ENCODE results near the gene EHF.
A peak's percentile ranks its signal among the peaks of the same experiment; 100 is the strongest.
"Not testable (repeated sequence)": the region's sequence is repeated elsewhere in the genome, so short reads cannot be mapped to it uniquely, and the experiment has no call there.

EHF gene

GRCh38 chr11:34671946-34672345, 51.1 kb downstream of the EHF start:
- no peak for DNase-seq

GRCh38 chr11:34674038-34674437, 53.1 kb downstream of the EHF start:
- DNase-seq: no peak

- DNase-seq: no peak
Measured at GRCh38 chr11:34676227-34676626, 55.3 kb downstream of the EHF start.

GRCh38 chr11:34679681-34680080, 58.8 kb downstream of the EHF start:
- no peak for DNase-seq

GRCh38 chr11:34680206-34680605, 59.3 kb downstream of the EHF start:
- DNase-seq: no peak

GRCh38 chr11:34680918-34681586, 60.2 kb downstream of the EHF start:
- DNase-seq: peak; percentile 60

- no peak for DNase-seq
Measured at GRCh38 chr11:34682825-34683224, 61.9 kb downstream of the EHF start.

GRCh38 chr11:34683396-34683795, 62.5 kb downstream of the EHF start:
- no peak for DNase-seq

GRCh38 chr11:34685864-34686263, 65.0 kb downstream of the EHF start:
- DNase-seq: no peak

GRCh38 chr11:34692299-34692698, 71.4 kb downstream of the EHF start:
- not testable (repeated sequence) for DNase-seq

GRCh38 chr11:34696862-34697261, 76.0 kb downstream of the EHF start:
- DNase-seq: no peak

GRCh38 chr11:34706709-34707461, 86.0 kb downstream of the EHF start:
- no peak for DNase-seq

- no peak for DNase-seq
Measured at GRCh38 chr11:34707462-34707840, 86.6 kb downstream of the EHF start.
